SH-SY5Y (cell line): ENCODE data around the gene FADS1.

ENCODE experiments used
- GATA2 ChIP-seq: IDR thresholded peaks from 2 replicates; pipeline ENCODE4 v1.6.1; 2011; ENCODE audit warnings: mild to moderate bottlenecking, low read depth, low read length
- GATA3 ChIP-seq: IDR thresholded peaks from 2 replicates; pipeline ENCODE4 v1.6.1; 2011; ENCODE audit warnings: low read depth, mild to moderate bottlenecking, low read length, moderate library complexity

GRCh38 chr11:61765550-61766253 is 51.1 kb downstream of the FADS1 start:
- TF ChIP-seq GATA3 = no peak
- no peak for TF ChIP-seq GATA2
